G401.6 (cell line): ENCODE results near the gene MLXIP.

Experiments used
- FAIRE-seq: peaks from 2 replicates; lab custom pipeline; 2012; peaks lifted over from hg19 to GRCh38; lab: Jason Lieb, UNC

Gene MLXIP

DNA sequence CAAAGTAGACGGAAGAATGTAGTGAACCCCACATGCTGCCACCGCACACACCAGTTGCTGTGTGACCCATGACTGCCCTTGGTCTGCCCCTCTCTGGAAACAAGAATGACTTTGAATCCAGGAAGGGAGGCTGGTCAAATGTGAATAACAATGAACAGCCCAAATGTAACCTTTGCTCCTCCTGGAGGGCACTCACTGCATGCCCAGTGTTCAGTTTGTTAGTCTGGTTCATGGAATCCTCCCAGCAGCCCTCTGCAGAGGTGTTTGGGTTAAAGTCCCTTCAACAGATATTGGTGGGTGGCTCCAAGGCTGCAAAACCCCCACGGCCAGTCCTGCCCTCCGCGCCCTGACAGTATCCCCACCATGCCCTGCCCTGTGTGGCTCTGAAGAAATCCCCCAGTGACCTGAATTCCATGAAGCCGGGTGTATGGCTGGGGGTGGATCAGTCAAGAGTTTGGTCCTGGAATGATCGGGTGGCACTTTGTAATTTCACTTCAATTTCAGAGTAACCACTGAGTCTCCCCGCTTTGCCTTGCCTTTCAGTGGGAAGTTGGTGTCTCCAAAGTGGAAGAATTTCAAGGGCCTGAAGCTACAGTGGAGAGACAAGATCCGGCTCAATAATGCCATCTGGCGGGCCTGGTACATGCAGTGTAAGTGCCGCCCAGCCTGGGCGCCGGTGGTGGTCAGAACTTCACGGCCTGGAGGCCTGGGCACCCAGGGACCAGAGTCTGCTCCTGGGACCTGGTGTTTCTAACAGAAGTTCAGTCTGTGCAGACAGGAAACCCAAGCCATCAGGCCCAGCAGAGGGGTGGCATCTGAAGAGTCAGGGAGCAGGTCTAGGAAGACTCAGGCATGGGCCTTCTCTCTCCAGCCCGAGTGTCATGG lies 48.4 kb downstream of the MLXIP start:
- no peak for FAIRE-seq

DNA sequence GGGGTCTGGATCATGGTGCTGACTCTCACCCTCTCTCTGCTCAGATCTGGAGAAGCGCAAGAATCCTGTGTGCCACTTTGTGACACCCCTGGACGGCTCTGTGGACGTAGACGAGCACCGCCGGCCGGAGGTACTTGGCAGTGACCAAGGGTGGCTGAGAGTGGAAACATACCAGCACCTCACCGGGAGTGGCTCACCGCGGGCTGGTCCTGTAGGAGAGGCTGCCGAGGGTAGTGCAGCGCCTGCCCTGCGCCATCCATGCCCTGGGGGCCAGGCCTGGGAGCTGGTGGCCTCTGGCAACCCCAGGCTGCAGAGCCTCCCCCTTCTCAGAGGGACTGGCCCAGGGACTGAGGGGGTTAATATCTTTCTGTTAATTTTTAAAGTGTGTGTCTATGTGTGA lies 49.3 kb downstream of the MLXIP start:
- FAIRE-seq = no peak

DNA sequence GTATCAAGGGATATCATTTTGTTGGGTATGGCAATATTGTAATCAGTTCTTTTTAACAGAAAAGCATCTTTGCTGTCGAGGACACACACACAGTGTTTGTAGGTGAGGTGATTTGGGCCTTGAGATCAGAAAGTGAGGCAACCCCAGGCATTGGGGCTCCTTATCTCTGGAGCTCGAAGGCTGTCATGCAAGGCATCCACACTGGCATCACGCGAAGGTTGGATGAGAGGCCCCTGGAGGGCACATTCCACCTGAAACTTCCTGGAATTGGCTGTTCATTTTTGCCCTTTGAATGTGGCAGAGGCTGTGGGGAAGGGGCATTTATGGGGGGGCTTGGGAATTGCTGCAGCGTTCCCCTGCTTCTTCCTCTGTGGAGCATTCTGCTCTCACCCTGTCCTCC lies 49.9 kb downstream of the MLXIP start:
- no peak for FAIRE-seq

DNA sequence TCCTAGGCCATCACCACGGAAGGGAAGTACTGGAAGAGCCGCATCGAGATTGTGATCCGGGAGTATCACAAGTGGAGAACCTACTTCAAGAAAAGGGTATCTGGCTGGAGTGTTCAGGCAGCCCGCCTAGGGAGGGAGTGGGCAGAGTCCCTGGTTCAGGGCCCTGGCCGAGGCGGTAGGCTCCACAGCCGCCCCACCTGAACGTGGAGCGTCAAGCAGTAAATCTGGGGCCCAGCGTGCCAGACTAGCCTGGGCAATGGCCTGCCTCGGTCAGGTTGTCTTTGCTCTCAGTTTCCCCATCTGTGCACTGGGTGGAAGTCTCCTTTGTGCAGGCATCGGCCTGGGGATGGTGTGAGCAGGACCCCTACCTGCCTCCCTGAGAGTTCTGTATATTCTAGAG lies 50.6 kb downstream of the MLXIP start:
- FAIRE-seq = no peak

DNA sequence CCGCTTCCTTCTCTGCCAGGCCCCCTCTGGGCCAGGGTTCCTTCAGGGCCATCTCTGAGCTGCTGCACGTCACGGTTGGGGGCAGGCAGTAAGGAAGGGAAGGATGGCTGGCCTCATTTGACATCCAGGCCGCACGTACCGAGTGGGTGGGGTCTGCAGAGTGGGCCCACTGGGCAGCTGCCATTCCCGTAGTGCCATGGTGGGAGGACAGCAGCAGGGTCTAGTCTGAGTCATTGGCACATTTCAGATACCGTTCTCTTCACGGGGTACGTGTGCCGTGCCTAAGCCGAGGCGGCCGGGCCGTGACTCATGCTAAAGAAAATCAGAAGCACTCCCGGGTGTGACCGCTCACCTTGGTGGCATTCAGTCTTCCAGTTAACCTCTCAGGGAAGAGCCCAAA lies 51.6 kb downstream of the MLXIP start:
- no peak for FAIRE-seq

DNA sequence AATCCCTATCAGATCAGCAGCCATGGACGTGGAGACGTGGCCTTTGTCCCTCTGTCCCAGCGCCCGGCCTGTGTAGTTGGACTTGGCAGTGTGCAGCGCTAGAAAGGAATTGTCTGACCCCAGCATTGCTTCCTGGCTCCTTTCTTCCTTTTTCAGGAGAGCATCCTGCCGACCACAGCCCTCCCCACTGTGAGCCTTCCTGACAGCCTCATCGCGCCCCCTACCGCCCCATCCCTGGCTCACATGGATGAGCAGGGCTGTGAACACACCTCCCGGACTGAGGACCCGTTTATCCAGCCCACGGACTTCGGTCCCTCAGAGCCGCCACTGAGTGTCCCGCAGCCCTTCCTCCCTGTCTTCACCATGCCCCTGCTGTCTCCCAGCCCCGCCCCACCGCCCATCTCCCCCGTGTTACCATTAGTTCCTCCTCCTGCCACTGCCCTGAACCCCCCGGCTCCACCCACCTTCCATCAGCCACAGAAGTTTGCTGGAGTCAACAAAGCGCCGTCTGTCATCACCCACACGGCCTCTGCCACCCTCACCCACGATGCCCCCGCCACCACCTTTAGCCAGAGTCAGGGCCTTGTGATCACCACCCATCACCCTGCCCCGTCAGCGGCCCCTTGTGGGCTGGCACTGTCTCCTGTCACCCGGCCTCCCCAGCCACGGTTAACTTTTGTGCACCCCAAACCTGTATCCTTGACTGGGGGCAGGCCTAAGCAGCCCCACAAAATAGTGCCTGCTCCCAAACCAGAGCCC lies 54.8 kb downstream of the MLXIP start:
- FAIRE-seq = no peak

DNA sequence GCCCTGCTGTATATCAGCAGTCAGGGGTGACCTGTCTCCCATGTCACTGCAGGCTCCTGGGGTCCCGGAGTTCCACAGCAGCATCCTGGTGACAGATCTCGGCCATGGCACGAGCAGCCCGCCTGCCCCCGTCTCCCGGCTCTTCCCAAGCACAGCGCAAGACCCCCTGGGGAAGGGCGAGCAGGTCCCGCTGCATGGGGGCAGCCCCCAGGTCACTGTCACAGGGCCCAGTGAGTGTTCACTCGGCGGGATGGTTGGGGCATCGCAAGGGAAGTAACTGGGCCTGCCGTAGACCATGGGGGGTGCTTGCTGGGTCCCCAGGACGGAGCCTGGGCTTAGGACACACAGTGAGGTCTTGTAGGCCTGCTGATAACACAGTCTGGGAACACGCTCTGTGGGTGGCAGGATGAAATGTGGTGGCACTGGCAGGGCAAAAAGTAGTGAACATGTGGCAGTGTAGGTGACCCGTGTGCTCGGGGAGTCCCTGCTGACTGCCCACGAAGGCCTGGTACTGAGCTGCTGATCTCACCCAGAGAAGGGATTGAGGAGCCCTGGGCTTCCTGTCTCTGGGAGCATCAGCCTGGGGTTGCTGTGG lies 57.0 kb downstream of the MLXIP start:
- FAIRE-seq = no peak

DNA sequence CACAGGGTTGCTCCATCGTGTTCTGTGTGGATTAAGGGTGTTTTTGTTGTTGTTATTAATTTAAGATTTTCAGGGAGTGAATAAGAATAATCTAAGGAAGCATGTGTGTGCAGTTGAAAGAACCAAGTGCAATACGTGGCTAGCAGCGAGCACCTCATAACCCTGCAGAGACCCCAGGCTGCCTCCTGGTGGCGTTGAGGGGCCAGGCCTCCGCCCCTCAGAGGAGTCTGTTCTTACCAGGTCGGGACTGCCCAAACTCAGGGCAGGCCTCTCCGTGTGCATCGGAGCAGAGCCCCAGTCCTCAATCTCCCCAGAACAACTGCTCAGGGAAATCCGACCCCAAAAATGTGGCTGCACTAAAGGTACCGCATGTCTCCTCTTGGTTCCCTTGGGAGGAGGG lies 58.7 kb downstream of the MLXIP start:
- FAIRE-seq = no peak

DNA sequence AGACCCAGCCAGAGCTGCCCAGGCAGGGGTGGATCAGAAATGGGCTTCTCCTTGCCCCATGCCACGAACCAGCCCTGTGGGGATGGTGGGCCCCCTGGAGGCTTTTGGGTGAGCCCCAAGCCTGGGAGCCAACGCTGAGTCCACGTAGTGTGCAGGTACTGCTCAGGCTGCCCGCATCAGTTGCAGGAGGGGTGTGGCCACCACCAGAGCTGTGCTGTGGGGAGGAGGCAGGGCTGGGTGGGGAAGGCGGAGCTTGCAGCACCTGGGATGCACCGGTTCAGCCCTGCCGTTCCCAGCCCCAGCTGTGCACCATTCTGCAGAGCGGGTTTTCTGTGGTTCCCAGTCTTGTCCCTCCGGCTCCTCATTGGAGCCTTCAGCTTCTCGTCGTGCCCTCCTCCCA lies 59.1 kb downstream of the MLXIP start:
- no peak for FAIRE-seq

DNA sequence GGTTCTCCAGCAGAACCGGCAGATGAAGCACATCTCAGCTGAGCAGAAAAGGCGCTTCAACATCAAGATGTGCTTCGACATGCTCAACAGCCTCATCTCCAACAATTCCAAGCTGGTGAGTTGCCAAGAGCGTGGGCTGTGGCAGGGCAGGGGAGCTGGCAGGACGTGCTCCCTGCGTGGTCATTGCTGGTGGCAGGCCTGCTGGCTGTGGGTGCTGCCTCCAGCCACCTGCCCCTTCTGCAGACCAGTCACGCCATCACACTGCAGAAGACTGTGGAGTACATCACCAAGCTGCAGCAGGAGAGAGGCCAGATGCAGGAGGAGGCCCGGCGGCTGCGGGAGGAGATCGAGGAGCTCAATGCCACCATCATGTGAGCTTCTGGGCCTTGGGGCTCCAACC lies 59.6 kb downstream of the MLXIP start:
- no peak for FAIRE-seq

DNA sequence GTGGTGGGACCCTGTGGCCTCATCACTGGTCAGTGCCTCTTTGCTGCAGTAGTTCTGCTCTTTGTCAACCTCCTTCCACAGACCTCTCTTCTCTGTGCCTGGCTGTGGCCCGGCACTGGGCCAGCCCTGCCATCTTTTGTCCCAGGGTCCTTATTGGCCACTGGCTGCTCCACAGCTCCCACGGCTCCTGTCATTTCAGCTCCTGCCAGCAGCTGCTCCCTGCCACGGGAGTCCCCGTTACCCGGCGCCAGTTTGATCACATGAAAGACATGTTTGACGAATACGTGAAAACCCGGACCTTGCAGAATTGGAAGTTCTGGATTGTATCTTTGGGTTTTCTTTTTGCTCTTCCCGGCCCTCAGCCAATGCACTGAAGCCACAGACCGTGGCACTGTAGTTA lies 60.1 kb downstream of the MLXIP start:
- FAIRE-seq = no peak

DNA sequence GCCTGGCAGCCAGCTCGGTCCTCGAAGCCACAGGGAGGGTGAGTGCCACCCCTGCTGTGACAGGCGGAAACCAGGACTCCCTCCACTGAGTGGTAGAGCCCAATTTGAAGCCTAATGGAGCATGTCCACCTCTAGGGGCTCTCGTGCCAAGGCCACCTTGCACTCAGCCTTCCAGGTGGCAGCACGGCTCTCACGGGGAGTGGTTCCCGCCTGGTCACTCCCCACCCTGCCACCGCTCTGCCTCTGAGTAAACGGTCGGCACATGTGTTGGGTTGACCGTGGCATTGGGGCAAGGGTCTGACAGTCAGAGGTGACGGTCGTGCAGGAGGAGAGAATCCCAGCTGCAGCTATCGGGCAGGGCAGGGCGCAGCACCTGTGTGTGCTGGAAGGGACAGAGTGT lies 60.7 kb downstream of the MLXIP start:
- no peak for FAIRE-seq

DNA sequence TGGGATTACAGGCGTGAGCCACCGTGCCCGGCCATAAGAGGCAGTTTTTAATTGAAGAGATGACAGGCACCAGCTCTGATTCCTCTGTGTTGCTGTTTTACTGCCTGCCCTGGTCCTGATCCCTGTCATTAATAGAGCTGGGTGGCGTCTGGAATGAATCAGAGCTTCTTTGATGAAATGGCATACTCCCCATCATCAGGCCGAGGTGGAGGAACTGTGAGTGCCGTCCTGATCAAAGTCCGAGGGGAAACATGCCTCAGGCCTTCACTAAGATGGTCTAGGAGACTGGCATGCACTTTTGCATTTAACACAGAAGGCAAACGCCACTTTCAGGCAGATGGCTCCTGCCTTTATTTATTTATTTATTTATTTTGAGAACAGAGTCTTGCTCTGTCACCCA lies 61.4 kb downstream of the MLXIP start:
- FAIRE-seq = no peak

DNA sequence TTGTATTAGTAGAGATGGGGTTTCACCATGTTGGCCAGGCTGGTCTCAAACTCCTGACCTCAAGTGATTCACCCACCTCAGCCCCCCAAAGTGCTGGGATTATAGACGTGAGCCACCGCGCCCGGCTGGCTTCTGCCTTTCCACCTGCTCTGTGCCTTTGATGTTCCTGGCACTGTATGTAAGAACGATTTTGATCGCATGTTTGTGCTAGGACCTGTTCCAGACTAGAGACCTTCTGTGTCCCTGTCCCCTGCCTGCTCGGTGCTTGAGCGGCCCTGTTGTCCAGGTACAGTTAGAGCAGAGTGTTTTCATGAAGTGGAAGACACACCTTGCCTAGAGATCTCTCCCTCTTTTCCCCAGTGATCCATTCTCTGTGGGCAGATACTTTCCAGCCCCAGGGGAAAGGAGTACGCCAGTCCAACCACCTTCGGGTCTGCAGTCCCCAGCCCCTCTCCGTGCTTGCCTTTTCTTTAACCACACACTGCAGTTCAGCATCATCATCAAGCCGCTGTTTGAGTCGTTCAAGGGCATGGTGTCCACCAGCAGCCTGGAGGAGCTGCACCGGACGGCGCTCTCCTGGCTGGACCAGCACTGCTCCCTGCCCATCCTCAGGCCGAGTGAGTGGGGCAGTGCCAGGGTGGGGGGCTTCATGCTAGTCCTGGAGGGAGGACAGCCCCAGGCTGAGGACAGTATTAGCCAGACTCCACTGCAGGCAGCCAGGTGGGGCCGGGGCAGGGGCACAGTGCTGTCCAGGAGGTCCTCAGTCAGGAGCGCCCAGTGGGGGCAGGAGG lies 62.1 kb downstream of the MLXIP start:
- FAIRE-seq = no peak

DNA sequence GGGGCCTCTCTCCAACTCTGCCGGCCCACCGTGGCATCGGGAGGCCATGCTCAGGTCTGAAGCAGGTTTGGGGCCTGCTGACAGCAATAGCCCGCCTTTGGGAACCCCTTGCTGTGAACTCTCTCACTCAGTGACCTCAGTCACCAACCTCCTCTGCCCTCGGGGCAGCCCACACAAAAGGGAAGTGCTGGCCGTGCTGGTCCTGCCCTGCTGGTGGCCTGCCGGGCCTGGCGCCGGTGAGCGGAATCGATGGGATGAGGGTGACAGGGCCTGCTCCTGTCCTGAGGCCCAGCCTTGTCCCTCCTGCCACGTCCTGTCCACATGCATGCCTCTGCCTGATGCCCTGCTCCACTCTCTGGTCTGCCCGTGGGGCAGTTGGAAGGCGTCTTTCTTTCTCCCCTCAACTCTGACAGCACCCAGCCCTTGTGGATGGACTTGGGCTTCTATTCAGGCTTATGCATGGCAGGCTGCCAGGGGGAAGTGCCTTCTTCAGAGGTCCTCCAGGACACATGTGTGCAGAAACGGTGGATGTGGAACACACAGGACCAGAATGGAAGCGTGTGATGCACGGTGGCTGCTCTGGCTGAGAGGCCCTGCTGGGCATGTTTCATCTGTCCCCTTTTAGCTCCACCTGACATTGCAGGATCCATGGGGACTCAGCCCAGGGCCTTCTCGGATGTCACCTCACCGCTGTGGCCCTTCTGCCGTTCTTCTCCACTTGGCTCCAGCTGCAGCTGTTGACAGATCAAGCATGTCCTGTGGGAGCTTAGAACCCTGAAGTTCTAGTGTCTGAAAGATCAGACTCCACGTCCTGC lies 63.6 kb downstream of the MLXIP start:
- FAIRE-seq = no peak

DNA sequence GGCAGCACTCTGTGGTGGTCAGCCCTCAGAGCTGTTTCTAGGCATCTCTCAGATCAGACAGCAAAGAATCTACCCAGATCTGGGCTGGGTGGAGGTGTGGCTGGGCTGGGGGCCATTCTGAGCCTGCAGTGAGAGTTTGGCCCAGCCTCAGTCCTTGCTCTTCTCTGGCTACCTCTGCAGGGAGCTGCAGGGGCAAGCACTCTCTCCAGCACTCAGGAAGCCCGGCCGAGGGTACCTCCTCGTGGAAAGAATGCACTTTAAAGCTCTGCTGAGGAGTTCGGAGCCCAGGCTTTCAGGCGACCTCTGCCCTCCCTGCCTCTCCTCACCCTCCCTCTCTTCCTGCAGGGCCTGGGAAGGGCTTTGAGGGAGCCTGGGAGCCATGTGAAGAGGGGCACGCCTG lies 64.3 kb downstream of the MLXIP start:
- no peak for FAIRE-seq

DNA sequence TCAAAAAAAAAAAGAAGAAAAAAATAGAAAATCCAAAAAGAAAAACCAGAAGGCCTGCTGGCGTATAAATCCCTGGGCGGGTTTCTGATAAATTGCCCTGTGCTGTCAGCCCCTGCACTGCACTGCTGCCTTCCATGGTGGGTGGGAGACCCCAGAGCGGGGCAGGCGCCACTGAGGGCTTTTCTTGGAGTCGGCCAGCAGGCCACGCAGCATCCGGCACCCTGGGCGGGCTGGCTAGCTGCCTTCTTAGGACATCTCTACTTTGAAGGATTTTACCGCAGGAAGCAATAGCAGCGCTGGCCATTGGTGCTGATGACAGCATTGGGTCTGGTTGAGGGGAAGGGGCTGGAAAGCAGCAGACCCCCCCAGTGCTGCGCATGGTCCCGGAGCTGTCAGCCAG lies 66.3 kb downstream of the MLXIP start:
- no peak for FAIRE-seq

DNA sequence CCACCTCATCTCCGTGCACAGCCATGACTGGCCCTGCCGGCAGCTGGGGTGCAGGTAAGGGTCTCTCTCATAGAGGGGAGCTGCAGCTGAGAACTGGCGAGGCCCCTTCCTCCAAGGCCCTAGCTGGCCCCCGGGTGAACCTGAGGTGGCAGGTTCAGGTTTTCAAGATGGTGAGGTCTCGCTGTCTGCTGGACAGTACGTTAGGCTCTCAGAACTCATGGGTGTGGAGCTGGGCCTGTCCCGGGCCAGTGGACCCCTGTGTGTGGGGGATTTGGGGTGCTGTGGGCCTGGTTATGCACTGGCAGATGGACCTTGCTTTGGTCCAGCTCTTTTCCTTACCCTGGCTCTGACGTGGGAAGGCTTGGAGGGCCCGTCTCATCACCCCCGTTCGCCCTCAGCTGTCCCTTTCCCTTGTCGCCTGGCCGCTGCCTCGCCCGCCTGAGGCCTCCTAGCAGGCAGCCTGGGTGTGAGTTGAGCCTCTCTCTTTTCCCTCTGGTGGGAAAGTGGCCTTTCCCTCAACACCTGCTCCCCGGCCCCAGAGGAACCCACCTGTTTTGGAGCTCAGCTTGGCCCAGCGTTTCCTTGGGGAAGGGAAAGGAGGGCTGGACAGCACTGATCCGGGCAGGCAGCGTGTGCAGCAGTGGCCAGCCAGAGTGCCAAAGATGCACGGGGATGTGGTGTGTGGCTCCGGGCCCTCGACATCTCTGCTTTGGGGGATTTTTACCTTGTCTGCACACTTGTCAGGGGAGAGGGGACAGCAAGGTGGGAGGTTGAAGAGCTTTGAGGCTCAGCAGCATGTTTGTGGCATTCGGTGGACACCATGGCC lies 67.2 kb downstream of the MLXIP start:
- no peak for FAIRE-seq

DNA sequence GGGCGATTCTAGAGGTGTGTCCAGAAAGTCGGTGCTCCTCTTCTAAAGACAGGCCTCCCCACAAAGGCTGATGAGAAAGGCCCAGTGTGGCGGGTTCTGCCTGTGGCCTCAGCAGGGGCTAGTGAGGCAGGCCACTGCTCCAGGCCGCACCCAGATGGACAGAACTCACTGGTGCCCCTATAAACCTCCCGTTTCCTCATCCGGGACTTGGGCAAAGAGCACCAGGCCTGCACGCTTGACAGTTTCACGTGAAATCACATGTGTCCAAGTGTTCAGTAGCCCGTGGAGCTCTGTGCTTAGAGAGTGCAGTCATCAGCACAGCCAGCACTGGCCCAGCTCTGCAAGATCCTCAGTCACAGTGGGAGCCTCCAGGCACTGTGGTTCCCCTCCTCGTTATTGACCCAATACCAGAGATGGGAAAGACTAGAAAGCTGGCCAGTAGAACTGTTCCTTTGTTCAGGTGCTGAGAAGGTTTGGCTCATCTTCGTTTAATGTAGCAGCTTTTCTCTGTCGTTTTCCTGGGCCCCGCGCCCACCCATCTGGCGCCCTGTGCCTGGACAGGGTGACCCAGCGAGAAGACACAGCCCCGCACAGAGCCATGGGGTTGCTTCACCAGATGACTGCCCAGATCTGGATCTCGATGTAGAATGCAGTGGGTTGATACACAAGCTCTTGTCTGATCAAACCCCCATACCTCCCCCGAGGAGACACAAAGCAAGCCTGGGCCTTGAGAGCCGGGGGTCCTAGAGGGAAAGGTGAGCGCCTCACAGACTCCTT lies 69.1 kb downstream of the MLXIP start:
- FAIRE-seq = no peak

DNA sequence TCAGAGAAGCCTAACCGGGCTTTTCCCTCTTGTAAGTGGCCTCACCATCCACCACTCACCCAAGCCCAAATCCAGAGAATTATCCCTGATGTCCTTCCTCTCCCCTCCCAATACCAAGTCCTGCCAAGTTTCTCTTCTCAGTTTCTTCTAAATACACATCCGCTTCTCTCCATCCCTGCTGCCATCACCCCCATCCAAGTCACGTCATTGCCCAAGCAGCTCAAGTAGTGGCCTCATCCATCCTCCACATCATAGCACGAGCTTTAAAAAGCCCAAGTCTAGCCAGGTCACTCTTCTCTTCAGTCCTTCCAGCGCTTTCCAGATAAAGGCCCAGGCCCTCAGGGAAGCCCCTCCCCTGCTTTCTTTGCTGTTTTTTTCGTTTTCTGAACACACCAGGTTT lies 70.1 kb downstream of the MLXIP start:
- FAIRE-seq = no peak
